ENCODE results near the gene MED8. TPM values are rescaled to one million over a fixed set of nuclear protein-coding genes. Genes with fewer than 3 reads are reported as not detected.

The MED8 gene
- total and polyA plus RNA-seq, 9 of the 15 experiments (the other 6 are each of a cell fraction or from before 2014, with no cell fraction given): 23.0 to 120 (median 56.4) TPM

GRCh38 chr1:43405219-43405875 lies 15.7 kb upstream of the MED8 start (continued):
- no peak for TF ChIP-seq CUX1 (CRISPR knock-in tag; IDR thresholded peaks at IDR 0.05)
- no peak for TF ChIP-seq ZNF274 (IDR thresholded peaks at IDR 0.05; ENCODE audit: borderline replicate concordance, low read depth, low read length)
- no peak for TF ChIP-seq ZC3H11A (IDR thresholded peaks at IDR 0.05; ENCODE audit: low read depth, low read length)
- TF ChIP-seq SNIP1 (IDR thresholded peaks at IDR 0.05; ENCODE audit: low read depth): 0 out of 2 replicates have a peak, but pooled peaks have one; percentile 41
- TF ChIP-seq TCF3 (CRISPR knock-in tag; IDR thresholded peaks at IDR 0.05): peak; percentile 87
- TF ChIP-seq E2F6 (IDR thresholded peaks at IDR 0.05; ENCODE audit: borderline replicate concordance in 1 of 2, extremely low read depth in 1 of 2, insufficient read depth in 1 of 2, insufficient read length in 1 of 2, low read depth in 1 of 2, low read length in 1 of 2, poor library complexity in 1 of 2, severe bottlenecking in 1 of 2): no peak
- no peak for TF ChIP-seq MCM3 (IDR thresholded peaks at IDR 0.05)
- TF ChIP-seq PYGO2 (tag; IDR thresholded peaks at IDR 0.05): 0 out of 2 replicates have a peak, but pooled peaks have one; percentile 43
- peak; percentile 85 for TF ChIP-seq KLF16 (IDR thresholded peaks at IDR 0.05)
- peak; percentile 87 for TF ChIP-seq NCOR1 (IDR thresholded peaks at IDR 0.05)
- no peak for TF ChIP-seq KLF10 (CRISPR knock-in tag; IDR thresholded peaks at IDR 0.05)
- TF ChIP-seq POLR3A (IDR thresholded peaks at IDR 0.05; ENCODE audit: borderline replicate concordance, extremely low read depth, insufficient read depth, insufficient read length): no peak
- TF ChIP-seq USF2 (CRISPR knock-in tag; IDR thresholded peaks at IDR 0.05): no peak
- TF ChIP-seq TSHZ1 (CRISPR knock-in tag; IDR thresholded peaks at IDR 0.05): no peak
- TF ChIP-seq ADNP (tag; IDR thresholded peaks at IDR 0.05): peak; percentile 97
- no peak for TF ChIP-seq ZSCAN29 (IDR thresholded peaks at IDR 0.05)
- no peak for TF ChIP-seq GTF2A2 (tag; IDR thresholded peaks at IDR 0.05)
- TF ChIP-seq HNRNPK (IDR thresholded peaks at IDR 0.05; ENCODE audit: low read depth, low read length, poor library complexity, severe bottlenecking): no peak
